Breast epithelium (tissue), 3 donors: ENCODE measurements around the gene ZNRF4.

ENCODE experiments used
- POLR2A ChIP-seq: fragments of 450-650 bp; IDR thresholded peaks from one replicate; pipeline ENCODE4 v1.6.1; 2016; ENCODE audit warnings: antibody characterized with exemption, mild to moderate bottlenecking, moderate library complexity
- TF ChIP-seq, protein P1 (sequence below), 3 donors: fragments of 450-650 bp; IDR thresholded peaks; one replicate each; pipeline ENCODE4 v1.5.1; 2016 to 2017; ENCODE audit warnings: antibody characterized with exemption in 3 of 3, mild to moderate bottlenecking in 3 of 3, moderate library complexity in 3 of 3

DNA sequence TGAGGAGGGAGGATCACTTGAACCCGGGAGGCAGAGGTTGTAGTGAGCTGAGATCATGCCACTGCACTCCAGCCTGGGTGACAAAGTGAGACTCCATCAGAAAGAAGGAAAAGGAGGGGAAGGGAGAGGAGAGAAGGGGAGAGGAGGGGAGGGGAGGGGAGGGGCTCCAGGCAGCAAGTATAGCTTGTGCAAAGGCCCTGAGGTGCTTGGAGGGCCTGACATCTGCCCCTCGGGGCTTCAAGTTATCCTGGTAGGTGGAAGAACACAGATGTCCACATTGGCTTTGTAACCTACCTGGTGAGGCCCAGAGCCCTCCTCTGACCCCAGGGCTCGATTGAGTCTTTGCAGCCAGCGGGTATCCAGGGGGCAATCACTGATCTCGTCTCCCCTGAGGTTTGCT lies 11.5 kb upstream of the ZNRF4 start:
- TF ChIP-seq, protein P1, sequence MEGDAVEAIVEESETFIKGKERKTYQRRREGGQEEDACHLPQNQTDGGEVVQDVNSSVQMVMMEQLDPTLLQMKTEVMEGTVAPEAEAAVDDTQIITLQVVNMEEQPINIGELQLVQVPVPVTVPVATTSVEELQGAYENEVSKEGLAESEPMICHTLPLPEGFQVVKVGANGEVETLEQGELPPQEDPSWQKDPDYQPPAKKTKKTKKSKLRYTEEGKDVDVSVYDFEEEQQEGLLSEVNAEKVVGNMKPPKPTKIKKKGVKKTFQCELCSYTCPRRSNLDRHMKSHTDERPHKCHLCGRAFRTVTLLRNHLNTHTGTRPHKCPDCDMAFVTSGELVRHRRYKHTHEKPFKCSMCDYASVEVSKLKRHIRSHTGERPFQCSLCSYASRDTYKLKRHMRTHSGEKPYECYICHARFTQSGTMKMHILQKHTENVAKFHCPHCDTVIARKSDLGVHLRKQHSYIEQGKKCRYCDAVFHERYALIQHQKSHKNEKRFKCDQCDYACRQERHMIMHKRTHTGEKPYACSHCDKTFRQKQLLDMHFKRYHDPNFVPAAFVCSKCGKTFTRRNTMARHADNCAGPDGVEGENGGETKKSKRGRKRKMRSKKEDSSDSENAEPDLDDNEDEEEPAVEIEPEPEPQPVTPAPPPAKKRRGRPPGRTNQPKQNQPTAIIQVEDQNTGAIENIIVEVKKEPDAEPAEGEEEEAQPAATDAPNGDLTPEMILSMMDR (IDR thresholded peaks at IDR 0.05) = no peak
- TF ChIP-seq POLR2A = no peak
